AG20443 (cell line): ENCODE measurements around the gene SLF1.

Source experiments
- DNase-seq: peaks from one replicate; pipeline ENCODE4 v3.0.0; 2012; ENCODE audit warnings: low spot score, mixed read lengths

Gene SLF1

DNA sequence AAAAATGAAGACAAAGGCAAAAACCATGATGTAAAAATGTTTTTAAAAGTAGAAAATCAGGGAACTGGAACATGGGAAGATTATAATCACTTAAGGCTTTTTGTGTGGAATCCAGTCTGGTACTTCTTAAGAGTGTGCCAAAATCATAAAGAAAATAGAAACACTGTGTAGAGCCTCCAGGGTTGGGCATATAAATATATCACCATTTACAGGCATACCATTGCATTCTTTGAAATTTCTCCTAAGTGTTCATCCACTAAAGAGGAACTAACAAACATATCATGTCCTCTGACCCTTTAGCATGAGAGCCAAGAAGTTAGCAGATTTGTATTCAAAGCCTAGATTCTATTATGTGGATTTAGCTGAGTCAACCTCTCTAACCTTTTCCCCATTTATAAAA, 93.3 kb downstream of the SLF1 start:
- no peak for DNase-seq

DNA sequence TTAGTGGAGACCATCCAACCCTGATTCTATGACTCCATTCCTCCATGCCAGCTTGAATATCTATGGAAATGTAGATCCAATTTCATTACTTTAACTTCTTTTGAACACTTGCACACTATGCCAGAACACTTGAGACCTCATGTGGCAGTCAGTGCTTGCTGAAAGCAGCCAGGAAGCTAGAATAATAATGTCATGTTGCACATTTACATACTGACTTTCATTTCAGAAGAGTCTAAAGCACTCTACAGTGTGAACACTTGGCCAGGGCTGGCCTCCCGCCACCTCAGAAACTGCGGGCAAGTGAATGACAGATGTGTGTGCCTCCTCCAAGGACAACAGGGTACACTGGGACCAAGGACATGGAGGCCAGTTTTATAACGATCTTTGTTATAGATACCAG, 97.3 kb downstream of the SLF1 start:
- DNase-seq, result no peak

DNA sequence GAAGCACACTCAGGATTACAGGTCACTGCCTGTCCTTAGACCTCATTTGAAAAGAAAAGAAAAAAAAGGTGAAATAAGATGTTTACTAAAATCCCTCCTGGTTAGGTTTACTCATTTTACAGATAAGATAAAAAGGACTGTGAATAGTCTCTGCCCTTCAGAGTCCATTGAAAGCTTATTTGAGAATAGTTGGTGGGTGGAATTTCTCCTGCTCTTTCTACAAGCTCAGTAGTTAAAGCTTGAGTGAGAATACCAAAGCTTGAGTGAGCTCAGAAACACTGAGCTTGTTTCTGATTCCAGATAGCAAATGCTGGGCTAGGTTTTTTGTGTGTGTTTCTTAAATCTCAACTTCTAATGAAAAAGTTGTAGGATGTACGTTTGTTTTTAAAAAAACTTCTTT, 106.7 kb downstream of the SLF1 start:
- DNase-seq, result no peak

DNA sequence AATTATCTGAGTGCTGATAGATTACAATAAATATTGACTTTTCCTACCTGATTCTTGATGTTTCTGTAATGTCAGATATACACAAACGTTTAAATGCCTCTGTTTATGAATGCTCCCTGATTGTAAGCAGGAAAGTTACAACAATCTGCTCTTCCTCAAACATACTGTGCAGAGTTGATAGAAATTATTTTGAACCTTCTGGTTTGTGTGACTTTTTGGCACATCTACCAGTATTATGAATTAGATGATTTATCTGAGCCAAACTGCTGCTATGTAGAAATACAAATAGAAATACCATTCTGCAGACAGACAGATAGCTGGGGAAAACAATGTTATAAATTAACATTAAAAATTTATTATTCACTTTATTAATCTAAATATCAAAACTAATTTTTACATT, 113.0 kb downstream of the SLF1 start:
- no peak for DNase-seq

DNA sequence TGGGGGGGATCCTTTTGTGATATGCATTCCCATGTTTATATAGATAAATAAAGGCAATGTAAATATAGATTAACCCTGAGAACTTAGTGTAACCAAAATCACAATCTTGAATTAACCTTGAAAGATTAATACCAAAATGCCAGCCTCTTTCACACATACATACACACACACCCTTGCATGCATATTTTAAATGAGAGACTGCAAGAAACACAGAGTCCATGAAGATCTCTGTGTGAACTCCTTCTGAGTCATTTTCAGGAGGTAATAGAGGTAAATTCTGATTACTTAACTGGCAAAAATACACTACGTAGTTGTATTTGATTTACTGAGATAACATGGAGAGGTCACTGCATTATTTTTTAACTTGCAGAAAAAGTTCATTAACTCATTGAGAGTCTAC, 118.0 kb downstream of the SLF1 start:
- no peak for DNase-seq

DNA sequence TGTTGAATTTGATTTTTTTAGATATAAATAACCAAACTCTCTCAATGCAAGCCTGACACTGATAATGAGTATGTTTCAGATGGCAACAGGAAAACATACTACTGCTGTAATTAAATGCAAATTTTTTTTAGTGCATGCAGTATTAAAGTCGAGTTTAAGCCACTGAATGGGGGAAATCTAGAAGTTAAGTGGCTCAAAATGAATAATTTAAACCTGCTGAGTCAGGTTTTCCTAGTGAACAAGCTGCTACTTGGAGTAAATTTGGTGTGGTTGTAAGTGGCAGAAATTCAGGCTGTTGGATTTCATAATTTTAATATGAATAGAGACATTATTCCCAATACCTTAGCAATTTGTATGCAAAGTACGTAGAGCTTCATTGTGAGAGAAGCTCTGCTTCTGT, 121.8 kb downstream of the SLF1 start:
- DNase-seq, result no peak

DNA sequence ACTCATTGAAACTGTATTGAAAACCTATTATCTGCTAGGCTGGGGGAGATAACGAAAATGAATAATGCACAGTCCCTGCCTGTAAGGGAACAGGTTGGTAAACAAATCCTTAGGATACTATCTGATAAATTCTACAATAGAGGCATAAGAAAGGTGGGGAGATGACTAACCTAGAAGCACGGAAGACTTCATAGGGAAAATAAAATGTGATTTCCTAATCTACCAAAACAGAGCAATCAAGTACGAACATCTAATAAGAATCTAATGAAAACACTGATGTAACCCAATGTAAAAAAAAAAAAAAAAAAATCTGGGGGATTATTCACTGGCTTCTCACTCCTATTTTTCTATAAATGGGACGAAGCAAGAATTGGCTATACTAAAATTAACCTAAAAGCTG, 124.4 kb downstream of the SLF1 start:
- DNase-seq, result no peak

DNA sequence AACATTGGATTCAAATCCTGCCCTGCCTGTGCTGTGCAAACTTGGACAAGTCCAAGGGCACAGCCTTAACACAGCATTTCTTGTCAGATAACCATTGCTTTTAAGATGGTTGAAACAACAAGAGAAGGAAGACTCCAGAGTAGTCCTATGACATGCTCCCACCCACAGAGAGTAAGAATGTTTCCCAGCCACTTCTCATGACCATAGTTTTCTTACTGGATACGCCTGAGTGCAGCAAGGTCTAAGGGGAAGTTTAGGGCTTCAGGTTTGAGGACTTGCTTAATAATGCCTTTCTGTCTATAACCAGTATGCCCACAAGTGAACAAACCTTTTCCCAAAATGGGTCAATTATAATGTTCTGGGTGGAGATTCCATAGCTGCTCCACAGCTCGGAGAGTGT, 126.4 kb downstream of the SLF1 start:
- DNase-seq, result no peak

DNA sequence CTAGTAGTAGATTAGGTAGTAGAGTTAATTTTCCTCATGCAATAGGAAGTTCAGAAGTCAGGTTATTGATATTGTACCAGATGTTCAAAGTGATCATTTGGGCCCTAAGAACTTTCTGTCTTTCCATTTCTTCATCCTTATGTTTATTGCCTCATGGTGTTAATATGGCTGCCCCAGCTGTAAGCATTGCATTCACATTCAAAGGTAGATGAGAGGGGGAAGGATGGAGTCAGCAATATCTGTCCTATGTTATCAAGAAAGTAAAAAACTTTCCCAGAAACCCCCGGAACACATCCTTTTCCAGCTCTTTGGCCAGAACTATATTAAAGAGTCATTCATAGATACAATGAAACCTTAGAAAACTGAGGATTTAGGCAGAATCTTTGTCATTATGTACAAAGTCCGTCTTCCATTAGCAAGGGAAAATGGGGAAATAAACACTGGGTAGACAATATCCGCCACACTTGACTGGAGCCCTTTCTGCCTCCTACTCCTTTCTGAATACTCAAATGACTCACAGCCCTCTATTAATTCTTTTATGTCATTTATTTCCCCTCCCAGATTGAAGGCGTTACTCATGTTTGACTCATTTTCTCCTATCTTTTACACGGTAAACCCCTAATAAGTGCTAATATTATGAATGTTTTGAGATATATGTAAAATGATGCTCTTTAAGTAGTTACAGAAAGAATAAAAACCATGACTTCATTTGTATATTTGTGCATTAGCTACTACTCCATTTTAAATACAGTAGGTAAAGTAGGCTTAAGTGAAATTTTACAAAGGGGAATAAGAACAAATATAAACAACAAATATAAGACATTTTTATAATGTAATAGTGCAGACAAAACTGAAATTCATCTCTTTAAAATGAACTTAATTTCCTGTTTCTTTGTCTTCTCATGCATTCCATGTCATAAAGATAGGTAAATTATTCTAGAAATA, 127.6 kb downstream of the SLF1 start:
- DNase-seq, result no peak

DNA sequence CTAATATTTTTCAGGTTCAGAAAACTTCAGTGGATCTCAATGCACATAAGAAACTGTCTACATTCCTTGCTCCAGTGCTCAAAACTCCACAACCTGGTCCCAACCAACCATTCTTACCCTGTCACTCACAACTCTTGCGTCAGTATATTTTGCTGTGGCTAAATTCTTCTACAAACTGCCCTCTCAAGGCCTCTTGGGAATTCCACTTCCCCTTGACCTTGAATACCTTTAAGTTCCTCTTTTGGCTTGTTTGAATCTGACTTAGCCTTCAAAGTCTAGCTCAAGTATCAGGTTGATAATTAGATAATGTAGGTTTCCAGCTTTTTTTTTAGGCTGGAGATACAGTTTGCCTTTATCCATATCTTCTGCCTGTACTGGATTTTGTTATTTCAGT, 128.3 kb downstream of the SLF1 start:
- no peak for DNase-seq
